ENCODE measurements around the gene SYT7. TPM values are rescaled to one million over a fixed set of nuclear protein-coding genes. Genes with fewer than 3 reads are reported as not detected.

SYT7 gene
- total and polyA plus RNA-seq, 8 donors, result 4.3 to 59.4 (median 12.5) TPM

DNA sequence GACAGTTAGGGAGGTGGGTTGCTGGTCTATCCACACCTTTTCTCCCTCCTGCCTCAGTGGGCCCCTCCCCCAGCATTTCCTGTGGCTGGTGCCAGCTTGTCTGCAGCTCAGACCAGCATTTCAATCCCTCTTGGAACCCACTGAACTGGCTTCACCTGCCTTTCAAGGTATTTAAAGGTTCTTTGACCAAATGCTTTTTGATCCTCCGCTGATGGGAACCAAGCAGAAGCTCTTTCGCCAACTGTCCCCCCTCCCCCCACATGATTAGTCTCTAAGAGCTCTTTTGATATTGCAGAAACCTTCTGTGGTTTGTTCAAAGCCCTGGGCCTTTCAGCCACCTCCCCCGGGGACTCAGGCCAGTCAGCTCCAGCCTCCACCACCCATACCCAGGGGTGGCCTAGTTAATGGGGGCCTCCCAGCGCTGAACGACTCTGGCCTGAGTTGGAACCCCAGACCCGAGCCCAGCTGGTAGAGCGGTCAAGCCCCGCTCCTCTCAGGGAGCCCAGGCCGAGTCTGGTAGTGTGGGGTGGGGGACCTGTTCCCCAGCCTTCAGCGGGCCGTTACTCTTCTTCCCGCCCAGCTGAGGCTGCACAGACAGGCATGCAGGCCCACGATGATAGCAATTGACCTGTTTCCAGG, 6.0 kb upstream of the SYT7 start:
- no peak overlapping the region for H3K27ac ChIP-seq

DNA sequence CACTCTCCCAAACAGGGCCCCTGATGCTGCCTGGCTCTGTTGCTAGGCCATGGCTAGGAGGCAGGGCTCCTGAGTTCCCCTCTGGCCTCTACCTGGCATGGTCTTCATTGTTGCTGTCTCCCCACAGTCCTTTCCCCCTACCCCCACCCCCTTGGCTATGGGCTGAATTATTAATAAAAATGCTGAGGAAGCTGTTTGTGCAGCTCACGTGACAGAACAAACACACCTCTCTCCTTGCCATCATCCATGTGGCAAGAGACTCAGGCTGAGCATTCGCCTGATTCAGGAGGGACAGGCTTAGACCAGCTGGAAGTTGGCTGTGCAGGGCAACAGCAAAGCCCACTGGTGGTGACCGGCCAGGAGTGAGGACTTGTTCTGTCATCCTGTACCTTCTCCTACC, 4.2 kb upstream of the SYT7 start:
- Histone ChIP-seq H3K27me3 (no peaks in the 10 kb centered on the region), H3K4me1 (peaks cover 0 to 10% (median 4%) of the 10 kb centered on the region in 3 donors), H3K9me3 (no peaks in the 10 kb centered on the region), H3K4me3 (no peak overlapping the region), H3K27ac (peak overlapping the region in 1 of 4 donors; percentile 16), H3K36me3 (no peaks in the 10 kb centered on the region)
- 76 to 82% methylated on average over 3 of the region's 3 CpGs for WGBS, 2 donors
- ATAC-seq, result no peak
- intact Hi-C loops (cut with DNase I), result no loop called here
- FAIRE-seq, result no peak
- TF ChIP-seq, protein P1, sequence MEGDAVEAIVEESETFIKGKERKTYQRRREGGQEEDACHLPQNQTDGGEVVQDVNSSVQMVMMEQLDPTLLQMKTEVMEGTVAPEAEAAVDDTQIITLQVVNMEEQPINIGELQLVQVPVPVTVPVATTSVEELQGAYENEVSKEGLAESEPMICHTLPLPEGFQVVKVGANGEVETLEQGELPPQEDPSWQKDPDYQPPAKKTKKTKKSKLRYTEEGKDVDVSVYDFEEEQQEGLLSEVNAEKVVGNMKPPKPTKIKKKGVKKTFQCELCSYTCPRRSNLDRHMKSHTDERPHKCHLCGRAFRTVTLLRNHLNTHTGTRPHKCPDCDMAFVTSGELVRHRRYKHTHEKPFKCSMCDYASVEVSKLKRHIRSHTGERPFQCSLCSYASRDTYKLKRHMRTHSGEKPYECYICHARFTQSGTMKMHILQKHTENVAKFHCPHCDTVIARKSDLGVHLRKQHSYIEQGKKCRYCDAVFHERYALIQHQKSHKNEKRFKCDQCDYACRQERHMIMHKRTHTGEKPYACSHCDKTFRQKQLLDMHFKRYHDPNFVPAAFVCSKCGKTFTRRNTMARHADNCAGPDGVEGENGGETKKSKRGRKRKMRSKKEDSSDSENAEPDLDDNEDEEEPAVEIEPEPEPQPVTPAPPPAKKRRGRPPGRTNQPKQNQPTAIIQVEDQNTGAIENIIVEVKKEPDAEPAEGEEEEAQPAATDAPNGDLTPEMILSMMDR (IDR thresholded peaks at IDR 0.05), result no peak
- no peak for DNase-seq

More for the DNA sequence above, 6.0 kb upstream of the SYT7 start:
- Histone ChIP-seq H3K27me3 (no peaks in the 10 kb centered on the region), H3K9me3 (no peaks in the 10 kb centered on the region), H3K4me1 (peaks cover 0 to 7% (median 4%) of the 10 kb centered on the region in 3 donors), H3K4me3 (peak overlapping the region in 2 of 4 donors; percentile 47 to 60), H3K36me3 (no peaks in the 10 kb centered on the region)
- intact Hi-C loops (cut with DNase I), result no loop called here
- ATAC-seq (no peak), DNase-seq (peak in 1 of 6 donors; percentile 75), FAIRE-seq (no peak)
- TF ChIP-seq, protein P1 (IDR thresholded peaks at IDR 0.05), result no peak
- WGBS, 2 donors, result 61 to 66% methylated on average over 13 of the region's 13 CpGs

DNA sequence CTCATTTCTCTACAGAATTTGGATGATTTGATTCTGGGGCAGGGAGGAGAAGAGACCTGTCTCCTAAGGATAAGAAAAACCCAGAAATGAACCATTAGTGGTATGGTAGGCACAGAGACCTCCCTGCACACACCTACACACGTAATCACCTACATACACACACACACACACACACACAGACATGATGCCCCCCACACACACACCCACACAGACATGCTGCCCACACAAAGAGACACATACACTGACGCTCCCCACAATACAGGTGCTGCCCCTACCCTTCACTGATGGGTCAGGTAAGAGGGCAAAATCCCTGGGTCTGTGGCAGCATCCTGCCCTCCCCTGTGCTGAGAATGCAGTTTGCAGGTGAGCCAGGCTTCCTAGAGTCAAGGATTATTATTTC, 1.1 kb upstream of the SYT7 start:
- Histone ChIP-seq H3K27me3 (no peaks in the 10 kb centered on the region), H3K27ac (no peak overlapping the region), H3K36me3 (no peaks in the 10 kb centered on the region), H3K9me3 (no peaks in the 10 kb centered on the region), H3K4me3 (no peak overlapping the region), H3K4me1 (peaks cover 0 to 6% (median 0%) of the 10 kb centered on the region in 3 donors)
- ATAC-seq (no peak), FAIRE-seq (no peak), DNase-seq (peak in 1 of 6 donors; percentile 21)
- WGBS, 2 donors, result 44 to 53% methylated on average over 2 of the region's 2 CpGs
- TF ChIP-seq, protein P1 (IDR thresholded peaks at IDR 0.05), result no peak
- intact Hi-C loops (cut with DNase I), result no loop called here

DNA sequence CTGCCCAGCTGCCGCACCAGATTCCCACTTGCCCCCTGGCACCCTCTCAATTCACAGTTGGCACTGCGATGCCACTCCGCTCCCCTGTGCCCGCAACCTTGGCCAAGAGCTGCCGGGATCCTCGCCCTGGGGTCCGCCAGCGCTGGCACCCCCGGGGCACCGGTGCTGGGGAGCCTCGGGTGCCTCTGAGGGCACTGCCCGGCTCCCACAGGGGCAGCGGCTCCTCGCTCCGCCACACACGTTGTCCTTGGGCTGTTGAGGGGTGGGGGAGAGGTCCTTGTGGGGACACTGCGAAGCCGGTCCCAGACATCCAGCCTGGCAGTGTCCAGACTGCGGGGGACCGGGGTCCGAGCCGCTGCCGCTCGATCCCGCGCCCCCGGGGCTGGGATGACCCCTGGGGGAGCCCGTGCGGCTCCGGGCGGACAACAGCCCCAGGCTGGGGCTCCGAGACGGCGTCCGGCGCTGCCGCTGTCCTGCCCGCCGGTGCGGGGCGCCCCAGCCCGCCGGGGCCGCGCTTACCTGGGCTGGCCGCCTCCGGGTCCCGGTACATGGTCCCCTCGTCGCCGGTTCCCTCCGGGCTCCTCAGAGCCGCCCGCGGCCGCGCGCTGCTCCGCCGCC, 496 bp downstream of the SYT7 start:
- ATAC-seq (peak in 2 of 4 donors; percentile 4 to 8), FAIRE-seq (no peak), DNase-seq (peak in 5 of 6 donors; percentile 27 to 80 (median 57))
- Histone ChIP-seq H3K27ac (peak overlapping the region in 1 of 4 donors; percentile 8), H3K36me3 (no peaks in the 10 kb centered on the region), H3K4me3 (peak overlapping the region; percentile 15 to 57 (median 47)), H3K4me1 (peaks cover 0 to 6% (median 0%) of the 10 kb centered on the region in 3 donors), H3K9me3 (no peaks in the 10 kb centered on the region), H3K27me3 (no peaks in the 10 kb centered on the region)
- 1 to 2% methylated on average over 47 to 60 of the region's 60 CpGs for WGBS, 2 donors
- intact Hi-C loops (cut with DNase I), result no loop called here
- TF ChIP-seq, protein P1 (IDR thresholded peaks at IDR 0.05), result no peak
